Mucosa of descending colon (tissue), 3 donors: ENCODE data around the gene GRIK3. TPM values are rescaled to one million over a fixed set of nuclear protein-coding genes. Genes with fewer than 3 reads are reported as not detected.

Source experiments
- ATAC-seq: fragments of 200-7000 bp; cut with Tn5 transposase; one replicate; pipeline ENCODE4 v1.9.1; 2020; ENCODE audit warnings: mild to moderate bottlenecking, moderate library complexity
- DNase-seq, 3 donors: peaks; one replicate each; pipeline ENCODE4 v3.0.0-alpha.2; 2020
- H3K36me3 ChIP-seq: fragments of 200-600 bp; one replicate; pipeline ENCODE4 v1.8.0; 2021; ENCODE audit warnings: low read depth, mild to moderate bottlenecking
- H3K4me1 ChIP-seq: fragments of 200-600 bp; one replicate; pipeline ENCODE4 v1.8.0; 2021; ENCODE audit warnings: low read depth, mild to moderate bottlenecking
- H3K4me3 ChIP-seq: fragments of 200-600 bp; one replicate; pipeline ENCODE4 v1.8.0; 2021; ENCODE audit warnings: mild to moderate bottlenecking
- H3K9me3 ChIP-seq: fragments of 200-600 bp; one replicate; pipeline ENCODE4 v1.8.0; 2021; ENCODE audit warnings: mild to moderate bottlenecking
- CTCF ChIP-seq: fragments of 200-600 bp; IDR thresholded peaks from one replicate; pipeline ENCODE4 v1.8.0; 2022; ENCODE audit warnings: antibody characterized with exemption, mild to moderate bottlenecking
- intact Hi-C, 2 donors: fragments of 100-400 bp; cut with DNase I in 1 of 2; cut with micrococcal nuclease in 1 of 2; formaldehyde crosslinking; loops; one replicate each; pipeline versions ENCODE4 v1.11.0 to v1.11.1; 2022; cut with DNase I, micrococcal nuclease
- total RNA-seq, 3 donors: library from RNA; stranded (reverse); fragmentation: NEBNext Ultra II Directional in 2 of 3; extraction: Animal tissue kit (Norgen Biotek cat#: 25700) in 2 of 3; gene quantifications; one replicate each; pipeline versions ENCODE4 v1.2.1 to v1.2.4, GENCODE V29; 2021 to 2023
- donor health status: DM: no; HTN: no; CAD: no; lungs with moderate emphysema.
- donor health status: DM: no; HTN: no; CAD: no.
- donor health status: DM: no; HTN: yes; CAD: no.

GRIK3 gene
- total RNA-seq, 3 donors from 2014 or later = 0.41 to 13.6 (median 1.5) TPM

GRCh38 chr1:36876990-36877389, 157.3 kb downstream of the GRIK3 start:
- Histone ChIP-seq H3K36me3 (no peaks in the 10 kb centered on the region), H3K9me3 (no peaks in the 10 kb centered on the region), H3K4me1 (no peaks in the 10 kb centered on the region), H3K4me3 (no peak overlapping the region)
- no peak for TF ChIP-seq CTCF
- DNase-seq (no peak), ATAC-seq (no peak)
- intact Hi-C loops = no loop called here

- intact Hi-C loops = no loop called here
- ATAC-seq (no peak), DNase-seq (no peak)
- Histone ChIP-seq H3K9me3 (no peaks in the 10 kb centered on the region), H3K36me3 (no peaks in the 10 kb centered on the region), H3K4me3 (no peak overlapping the region), H3K4me1 (no peaks in the 10 kb centered on the region)
- no peak for TF ChIP-seq CTCF
These were observed 159.8 kb downstream of the GRIK3 start for GRCh38 chr1:36874271-36875060.

- no peaks in the 10 kb centered on the region for H3K4me1 ChIP-seq
- TF ChIP-seq CTCF = no peak
- no peaks in the 10 kb centered on the region for H3K36me3 ChIP-seq
- ATAC-seq (no peak), DNase-seq (no peak)
- H3K9me3 ChIP-seq = no peaks in the 10 kb centered on the region
- no peak overlapping the region for H3K4me3 ChIP-seq
- intact Hi-C loops = no loop called here
These were observed 161.5 kb downstream of the GRIK3 start for GRCh38 chr1:36872858-36873257.

- no peaks in the 10 kb centered on the region for H3K36me3 ChIP-seq
- H3K4me1 ChIP-seq = no peaks in the 10 kb centered on the region
- no peak overlapping the region for H3K4me3 ChIP-seq
- H3K9me3 ChIP-seq = no peaks in the 10 kb centered on the region
- no peak for TF ChIP-seq CTCF
- intact Hi-C loops = no loop called here
- ATAC-seq (no peak), DNase-seq (no peak)
These were observed 162.1 kb downstream of the GRIK3 start for GRCh38 chr1:36872126-36872754.

GRCh38 chr1:36871146-36871971, 163.0 kb downstream of the GRIK3 start:
- no peak for ATAC-seq
- no peak for TF ChIP-seq CTCF
- intact Hi-C loops = no loop called here
- DNase-seq = no peak
- H3K4me3 ChIP-seq = no peak overlapping the region
- H3K4me1 ChIP-seq = no peaks in the 10 kb centered on the region
- no peaks in the 10 kb centered on the region for H3K36me3 ChIP-seq
- no peaks in the 10 kb centered on the region for H3K9me3 ChIP-seq
